ENCODE results near the gene UBE4B.

- TF ChIP-seq CTCF (IDR thresholded peaks at IDR 0.05) (no peak), POLR2A (IDR thresholded peaks at IDR 0.05) (no peak), EP300 (IDR thresholded peaks at IDR 0.05) (peak in 2 of 4 donors; percentile 12 to 18)
Observed at GRCh38 chr1:10074852-10075730, 42.3 kb downstream of the UBE4B start.

Measured in sigmoid colon (tissue), 4 donors.